ENCODE measurements around the gene KCNH4.

- TF ChIP-seq CTCF (conservative IDR thresholded peaks at IDR 0.05) (no peak), ZFX (IDR thresholded peaks at IDR 0.05) (no peak)
Observed at GRCh38 chr17:42202159-42202558, 21.2 kb upstream of the KCNH4 start.

Measured in C4-2B (cell line).